ENCODE measurements around the gene SPACDR. TPM values are rescaled to one million over a fixed set of nuclear protein-coding genes. Genes with fewer than 3 reads are reported as not detected.

Gene SPACDR
- total and polyA plus RNA-seq, 2 experiments from 2014 or later: 0.42 to 0.52 TPM

DNA sequence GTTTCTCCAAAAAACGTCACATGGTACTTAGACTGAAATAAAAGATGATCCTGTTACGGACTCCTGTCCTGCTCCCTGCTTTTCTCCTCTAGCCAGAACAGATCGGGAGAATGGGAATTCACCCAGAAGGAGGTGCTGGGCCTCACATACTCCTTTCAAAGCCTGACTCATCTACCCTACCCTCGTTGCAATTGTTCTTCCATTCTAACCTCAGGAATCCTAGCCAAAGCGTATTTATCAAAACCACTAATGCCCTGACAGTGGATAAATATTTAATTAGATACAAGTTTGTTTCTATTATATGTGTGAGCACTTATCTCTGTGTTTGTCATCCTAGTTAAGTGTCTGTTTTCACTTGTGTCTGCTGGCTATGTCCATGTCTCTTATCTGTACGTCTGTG, 57.3 kb downstream of the SPACDR start (continued):
- TF ChIP-seq, protein P1, sequence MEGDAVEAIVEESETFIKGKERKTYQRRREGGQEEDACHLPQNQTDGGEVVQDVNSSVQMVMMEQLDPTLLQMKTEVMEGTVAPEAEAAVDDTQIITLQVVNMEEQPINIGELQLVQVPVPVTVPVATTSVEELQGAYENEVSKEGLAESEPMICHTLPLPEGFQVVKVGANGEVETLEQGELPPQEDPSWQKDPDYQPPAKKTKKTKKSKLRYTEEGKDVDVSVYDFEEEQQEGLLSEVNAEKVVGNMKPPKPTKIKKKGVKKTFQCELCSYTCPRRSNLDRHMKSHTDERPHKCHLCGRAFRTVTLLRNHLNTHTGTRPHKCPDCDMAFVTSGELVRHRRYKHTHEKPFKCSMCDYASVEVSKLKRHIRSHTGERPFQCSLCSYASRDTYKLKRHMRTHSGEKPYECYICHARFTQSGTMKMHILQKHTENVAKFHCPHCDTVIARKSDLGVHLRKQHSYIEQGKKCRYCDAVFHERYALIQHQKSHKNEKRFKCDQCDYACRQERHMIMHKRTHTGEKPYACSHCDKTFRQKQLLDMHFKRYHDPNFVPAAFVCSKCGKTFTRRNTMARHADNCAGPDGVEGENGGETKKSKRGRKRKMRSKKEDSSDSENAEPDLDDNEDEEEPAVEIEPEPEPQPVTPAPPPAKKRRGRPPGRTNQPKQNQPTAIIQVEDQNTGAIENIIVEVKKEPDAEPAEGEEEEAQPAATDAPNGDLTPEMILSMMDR (conservative IDR thresholded peaks at IDR 0.05; ENCODE audit: low read depth in 2 of 2): no peak
- TF ChIP-seq, protein P2, sequence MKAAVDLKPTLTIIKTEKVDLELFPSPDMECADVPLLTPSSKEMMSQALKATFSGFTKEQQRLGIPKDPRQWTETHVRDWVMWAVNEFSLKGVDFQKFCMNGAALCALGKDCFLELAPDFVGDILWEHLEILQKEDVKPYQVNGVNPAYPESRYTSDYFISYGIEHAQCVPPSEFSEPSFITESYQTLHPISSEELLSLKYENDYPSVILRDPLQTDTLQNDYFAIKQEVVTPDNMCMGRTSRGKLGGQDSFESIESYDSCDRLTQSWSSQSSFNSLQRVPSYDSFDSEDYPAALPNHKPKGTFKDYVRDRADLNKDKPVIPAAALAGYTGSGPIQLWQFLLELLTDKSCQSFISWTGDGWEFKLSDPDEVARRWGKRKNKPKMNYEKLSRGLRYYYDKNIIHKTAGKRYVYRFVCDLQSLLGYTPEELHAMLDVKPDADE (IDR thresholded peaks at IDR 0.05): no peak
- no peak for TF ChIP-seq NANOG (IDR thresholded peaks at IDR 0.05; ENCODE audit: borderline replicate concordance)
- no peak for TF ChIP-seq ZNF114 (CRISPR knock-in tag; IDR thresholded peaks at IDR 0.05)
- TF ChIP-seq ZNF331 (CRISPR knock-in tag; IDR thresholded peaks at IDR 0.05; ENCODE audit: low read depth): no peak
- TF ChIP-seq JUNB (IDR thresholded peaks at IDR 0.05; ENCODE audit: unreplicated experiment): no peak
- TF ChIP-seq POLR2AphosphoS5 (IDR thresholded peaks at IDR 0.05; ENCODE audit: low read depth): no peak
- no peak for TF ChIP-seq CREB1 (CRISPR knock-in tag; IDR thresholded peaks at IDR 0.05; ENCODE audit: low read depth)
- TF ChIP-seq, protein P3, sequence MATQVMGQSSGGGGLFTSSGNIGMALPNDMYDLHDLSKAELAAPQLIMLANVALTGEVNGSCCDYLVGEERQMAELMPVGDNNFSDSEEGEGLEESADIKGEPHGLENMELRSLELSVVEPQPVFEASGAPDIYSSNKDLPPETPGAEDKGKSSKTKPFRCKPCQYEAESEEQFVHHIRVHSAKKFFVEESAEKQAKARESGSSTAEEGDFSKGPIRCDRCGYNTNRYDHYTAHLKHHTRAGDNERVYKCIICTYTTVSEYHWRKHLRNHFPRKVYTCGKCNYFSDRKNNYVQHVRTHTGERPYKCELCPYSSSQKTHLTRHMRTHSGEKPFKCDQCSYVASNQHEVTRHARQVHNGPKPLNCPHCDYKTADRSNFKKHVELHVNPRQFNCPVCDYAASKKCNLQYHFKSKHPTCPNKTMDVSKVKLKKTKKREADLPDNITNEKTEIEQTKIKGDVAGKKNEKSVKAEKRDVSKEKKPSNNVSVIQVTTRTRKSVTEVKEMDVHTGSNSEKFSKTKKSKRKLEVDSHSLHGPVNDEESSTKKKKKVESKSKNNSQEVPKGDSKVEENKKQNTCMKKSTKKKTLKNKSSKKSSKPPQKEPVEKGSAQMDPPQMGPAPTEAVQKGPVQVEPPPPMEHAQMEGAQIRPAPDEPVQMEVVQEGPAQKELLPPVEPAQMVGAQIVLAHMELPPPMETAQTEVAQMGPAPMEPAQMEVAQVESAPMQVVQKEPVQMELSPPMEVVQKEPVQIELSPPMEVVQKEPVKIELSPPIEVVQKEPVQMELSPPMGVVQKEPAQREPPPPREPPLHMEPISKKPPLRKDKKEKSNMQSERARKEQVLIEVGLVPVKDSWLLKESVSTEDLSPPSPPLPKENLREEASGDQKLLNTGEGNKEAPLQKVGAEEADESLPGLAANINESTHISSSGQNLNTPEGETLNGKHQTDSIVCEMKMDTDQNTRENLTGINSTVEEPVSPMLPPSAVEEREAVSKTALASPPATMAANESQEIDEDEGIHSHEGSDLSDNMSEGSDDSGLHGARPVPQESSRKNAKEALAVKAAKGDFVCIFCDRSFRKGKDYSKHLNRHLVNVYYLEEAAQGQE (IDR thresholded peaks at IDR 0.05; ENCODE audit: unreplicated experiment): no peak
- no peak for TF ChIP-seq EZH2phosphoT487 (IDR thresholded peaks at IDR 0.05; ENCODE audit: unreplicated experiment)
- TF ChIP-seq EZH2 (IDR thresholded peaks at IDR 0.05; ENCODE audit: low read depth, unreplicated experiment): no peak

Other genes starting within 250 kb of the SPACDR start
- not detected in 2 replicates for gene PVRIG, start 244.3 kb downstream of the SPACDR start, total RNA-seq (2014; rRNA removed; shearing (Covaris generic))
- gene PVRIG, start 244.3 kb downstream of the SPACDR start, polyA plus RNA-seq (2016; fragmentation: Nextera tagmentation; extraction: Ambion mirVana): 1.1 TPM in 1 of 2 replicates, not detected in the other
- gene SPDYE3, start 156.6 kb downstream of the SPACDR start, total RNA-seq (2014; rRNA removed; shearing (Covaris generic)): not detected in 2 replicates
- gene SPDYE3, start 156.6 kb downstream of the SPACDR start, polyA plus RNA-seq (2016; fragmentation: Nextera tagmentation; extraction: Ambion mirVana): 3.6 and 4.1 TPM in 2 replicates
- gene PILRB, start 106.1 kb downstream of the SPACDR start, total RNA-seq (2014; rRNA removed; shearing (Covaris generic)): 21.6 and 43.0 TPM in 2 replicates
- 25.3 and 25.5 TPM in 2 replicates for gene PILRB, start 106.1 kb downstream of the SPACDR start, polyA plus RNA-seq (2016; fragmentation: Nextera tagmentation; extraction: Ambion mirVana)
- gene PILRA, start 90.8 kb downstream of the SPACDR start, total RNA-seq (2014; rRNA removed; shearing (Covaris generic)): 0.38 and 2.6 TPM in 2 replicates
- 5.3 and 5.9 TPM in 2 replicates for gene PILRA, start 90.8 kb downstream of the SPACDR start, polyA plus RNA-seq (2016; fragmentation: Nextera tagmentation; extraction: Ambion mirVana)
- gene ZCWPW1, start 35.6 kb downstream of the SPACDR start, total RNA-seq (2014; rRNA removed; shearing (Covaris generic)): 0.59 and 1.0 TPM in 2 replicates
- gene ZCWPW1, start 35.6 kb downstream of the SPACDR start, polyA plus RNA-seq (2016; fragmentation: Nextera tagmentation; extraction: Ambion mirVana): 2.7 and 4.3 TPM in 2 replicates
- gene MEPCE, start 34.4 kb downstream of the SPACDR start, total RNA-seq (2014; rRNA removed; shearing (Covaris generic)): 21.7 and 32.6 TPM in 2 replicates
- 10.0 and 11.4 TPM in 2 replicates for gene MEPCE, start 34.4 kb downstream of the SPACDR start, polyA plus RNA-seq (2016; fragmentation: Nextera tagmentation; extraction: Ambion mirVana)
- gene PPP1R35, start 27.8 kb downstream of the SPACDR start, total RNA-seq (2014; rRNA removed; shearing (Covaris generic)): 47.8 and 58.9 TPM in 2 replicates
- 89.3 and 106 TPM in 2 replicates for gene PPP1R35, start 27.8 kb downstream of the SPACDR start, polyA plus RNA-seq (2016; fragmentation: Nextera tagmentation; extraction: Ambion mirVana)
- 22.6 and 24.9 TPM in 2 replicates for gene TSC22D4, start 15.0 kb upstream of the SPACDR start, total RNA-seq (2014; rRNA removed; shearing (Covaris generic))
- 14.6 and 16.4 TPM in 2 replicates for gene TSC22D4, start 15.0 kb upstream of the SPACDR start, polyA plus RNA-seq (2016; fragmentation: Nextera tagmentation; extraction: Ambion mirVana)
- gene NYAP1, start 19.7 kb upstream of the SPACDR start, total RNA-seq (2014; rRNA removed; shearing (Covaris generic)): 2.3 and 4.9 TPM in 2 replicates
- gene NYAP1, start 19.7 kb upstream of the SPACDR start, polyA plus RNA-seq (2016; fragmentation: Nextera tagmentation; extraction: Ambion mirVana): 0.19 and 0.49 TPM in 2 replicates
- gene AGFG2, start 74.9 kb upstream of the SPACDR start, total RNA-seq (2014; rRNA removed; shearing (Covaris generic)): 2.4 and 8.9 TPM in 2 replicates
- 2.2 and 2.3 TPM in 2 replicates for gene AGFG2, start 74.9 kb upstream of the SPACDR start, polyA plus RNA-seq (2016; fragmentation: Nextera tagmentation; extraction: Ambion mirVana)
- 2.0 and 4.1 TPM in 2 replicates for gene SAP25, start 109.6 kb upstream of the SPACDR start, total RNA-seq (2014; rRNA removed; shearing (Covaris generic))
- 3.8 and 3.9 TPM in 2 replicates for gene SAP25, start 109.6 kb upstream of the SPACDR start, polyA plus RNA-seq (2016; fragmentation: Nextera tagmentation; extraction: Ambion mirVana)
- gene LRCH4, start 121.9 kb upstream of the SPACDR start, total RNA-seq (2014; rRNA removed; shearing (Covaris generic)): 51.0 and 51.5 TPM in 2 replicates
- gene LRCH4, start 121.9 kb upstream of the SPACDR start, polyA plus RNA-seq (2016; fragmentation: Nextera tagmentation; extraction: Ambion mirVana): 21.4 and 21.8 TPM in 2 replicates
- 0.70 and 2.4 TPM in 2 replicates for gene FBXO24, start 122.1 kb upstream of the SPACDR start, total RNA-seq (2014; rRNA removed; shearing (Covaris generic))
- 0.82 and 2.1 TPM in 2 replicates for gene FBXO24, start 122.1 kb upstream of the SPACDR start, polyA plus RNA-seq (2016; fragmentation: Nextera tagmentation; extraction: Ambion mirVana)
- 33.3 and 45.5 TPM in 2 replicates for gene PCOLCE, start 138.1 kb upstream of the SPACDR start, total RNA-seq (2014; rRNA removed; shearing (Covaris generic))
- gene PCOLCE, start 138.1 kb upstream of the SPACDR start, polyA plus RNA-seq (2016; fragmentation: Nextera tagmentation; extraction: Ambion mirVana): 70.4 and 81.2 TPM in 2 replicates
- gene MOSPD3, start 148.3 kb upstream of the SPACDR start, total RNA-seq (2014; rRNA removed; shearing (Covaris generic)): 15.1 and 15.3 TPM in 2 replicates
- gene MOSPD3, start 148.3 kb upstream of the SPACDR start, polyA plus RNA-seq (2016; fragmentation: Nextera tagmentation; extraction: Ambion mirVana): 18.6 and 23.5 TPM in 2 replicates
- 4.2 and 5.6 TPM in 2 replicates for gene TFR2, start 177.3 kb upstream of the SPACDR start, total RNA-seq (2014; rRNA removed; shearing (Covaris generic))
- 3.7 and 4.3 TPM in 2 replicates for gene TFR2, start 177.3 kb upstream of the SPACDR start, polyA plus RNA-seq (2016; fragmentation: Nextera tagmentation; extraction: Ambion mirVana)
- gene ACTL6B, start 192.2 kb upstream of the SPACDR start, total RNA-seq (2014; rRNA removed; shearing (Covaris generic)): 0.69 TPM in 1 of 2 replicates, not detected in the other
- gene ACTL6B, start 192.2 kb upstream of the SPACDR start, polyA plus RNA-seq (2016; fragmentation: Nextera tagmentation; extraction: Ambion mirVana): 2.5 and 3.5 TPM in 2 replicates
- gene GNB2, start 209.5 kb upstream of the SPACDR start, total RNA-seq (2014; rRNA removed; shearing (Covaris generic)): 153 and 156 TPM in 2 replicates
- 112 and 113 TPM in 2 replicates for gene GNB2, start 209.5 kb upstream of the SPACDR start, polyA plus RNA-seq (2016; fragmentation: Nextera tagmentation; extraction: Ambion mirVana)
- 50.6 and 69.8 TPM in 2 replicates for gene GIGYF1, start 230.0 kb upstream of the SPACDR start, total RNA-seq (2014; rRNA removed; shearing (Covaris generic))
- 40.0 and 40.4 TPM in 2 replicates for gene GIGYF1, start 230.0 kb upstream of the SPACDR start, polyA plus RNA-seq (2016; fragmentation: Nextera tagmentation; extraction: Ambion mirVana)
- gene POP7, start 241.9 kb upstream of the SPACDR start, total RNA-seq (2014; rRNA removed; shearing (Covaris generic)): 87.3 and 110 TPM in 2 replicates
- gene POP7, start 241.9 kb upstream of the SPACDR start, polyA plus RNA-seq (2016; fragmentation: Nextera tagmentation; extraction: Ambion mirVana): 216 and 219 TPM in 2 replicates

Measured in GM23338 (cell line).